WERI-Rb-1 (cell line): Measurements from ENCODE around the gene CDH4.

Experiments
- DNase-seq: peaks from one replicate; pipeline ENCODE4 v3.0.0-alpha.2; 2020
- H3K27ac ChIP-seq: fragments of 250-450 bp; sonication (Bioruptor Pico); 2 replicates; pipeline ENCODE4 v1.5.1; 2020; ENCODE audit warnings: mild to moderate bottlenecking, moderate library complexity
- H3K27me3 ChIP-seq: fragments of 250-450 bp; sonication (Bioruptor Pico); 2 replicates; pipeline ENCODE4 v1.5.1; 2021; ENCODE audit warnings: mild to moderate bottlenecking, low read depth, moderate library complexity; ENCODE audit not compliant: insufficient read depth, severe bottlenecking
- H3K36me3 ChIP-seq: fragments of 250-450 bp; sonication (Bioruptor Pico); 2 replicates; pipeline ENCODE4 v1.5.1; 2020; ENCODE audit warnings: mild to moderate bottlenecking, moderate library complexity
- H3K4me3 ChIP-seq: 2 replicates; pipeline ENCODE4 v1.5.1; 2011; ENCODE audit warnings: low read depth, mild to moderate bottlenecking, control low read depth, low read length
- H3K9me3 ChIP-seq: fragments of 250-450 bp; sonication (Bioruptor Pico); 2 replicates; pipeline ENCODE4 v1.5.1; 2021; ENCODE audit warnings: mild to moderate bottlenecking, moderate library complexity; ENCODE audit not compliant: severe bottlenecking
- CTCF ChIP-seq: IDR thresholded peaks from 2 replicates; pipeline ENCODE4 v1.5.1; 2011; ENCODE audit warnings: low read depth, mild to moderate bottlenecking, control low read depth, inconsistent platforms, low read length

CDH4 gene

GRCh38 chr20:61354501-61354900 is 102.4 kb downstream of the CDH4 start:
- no peaks in the 10 kb centered on the region for H3K36me3 ChIP-seq

GRCh38 chr20:61354901-61355495 is 102.9 kb downstream of the CDH4 start:
- Histone ChIP-seq H3K27me3 (peaks cover 93% of the 10 kb centered on the region), H3K27ac (no peak overlapping the region), H3K4me3 (no peak overlapping the region), H3K36me3 (no peaks in the 10 kb centered on the region), H3K9me3 (no peaks in the 10 kb centered on the region)
- no peak for TF ChIP-seq CTCF
- DNase-seq = no peak

More at GRCh38 chr20:61354501-61354900, 102.4 kb downstream of the CDH4 start:
- Histone ChIP-seq H3K27ac (no peak overlapping the region), H3K9me3 (no peaks in the 10 kb centered on the region), H3K4me3 (no peak overlapping the region), H3K27me3 (peaks cover 91% of the 10 kb centered on the region)
- DNase-seq = no peak
- TF ChIP-seq CTCF = no peak

GRCh38 chr20:61355585-61355984 is 103.5 kb downstream of the CDH4 start:
- Histone ChIP-seq H3K27ac (no peak overlapping the region), H3K27me3 (peaks cover 97% of the 10 kb centered on the region), H3K4me3 (no peak overlapping the region), H3K36me3 (no peaks in the 10 kb centered on the region), H3K9me3 (no peaks in the 10 kb centered on the region)
- no peak for TF ChIP-seq CTCF
- DNase-seq = no peak

- Histone ChIP-seq H3K9me3 (no peaks in the 10 kb centered on the region), H3K4me3 (no peak overlapping the region), H3K27ac (no peak overlapping the region), H3K36me3 (no peaks in the 10 kb centered on the region), H3K27me3 (peaks cover 97% of the 10 kb centered on the region)
- TF ChIP-seq CTCF = no peak
- no peak for DNase-seq
Observed at GRCh38 chr20:61356196-61356595, 104.1 kb downstream of the CDH4 start.

- DNase-seq = no peak
- TF ChIP-seq CTCF = no peak
- Histone ChIP-seq H3K27me3 (peaks cover 94% of the 10 kb centered on the region), H3K36me3 (no peaks in the 10 kb centered on the region), H3K27ac (no peak overlapping the region), H3K9me3 (no peaks in the 10 kb centered on the region), H3K4me3 (no peak overlapping the region)
Observed at GRCh38 chr20:61357119-61357518, 105.1 kb downstream of the CDH4 start.

GRCh38 chr20:61359254-61359653 is 107.2 kb downstream of the CDH4 start:
- no peaks in the 10 kb centered on the region for H3K9me3 ChIP-seq
- peaks cover 94% of the 10 kb centered on the region for H3K27me3 ChIP-seq
- no peak for DNase-seq
- H3K27ac ChIP-seq = no peak overlapping the region
- no peak for TF ChIP-seq CTCF
- no peak overlapping the region for H3K4me3 ChIP-seq
- H3K36me3 ChIP-seq = no peaks in the 10 kb centered on the region
